GM12872 (cell line): ENCODE results near the gene SAMD7.

Experiments
- TF ChIP-seq, protein P1 (sequence below): IDR thresholded peaks from 3 replicates; pipeline ENCODE4 v1.5.1; 2011; ENCODE audit warnings: low read depth, mild to moderate bottlenecking, low read length, moderate library complexity; ENCODE audit not compliant: insufficient read depth

SAMD7 gene

DNA sequence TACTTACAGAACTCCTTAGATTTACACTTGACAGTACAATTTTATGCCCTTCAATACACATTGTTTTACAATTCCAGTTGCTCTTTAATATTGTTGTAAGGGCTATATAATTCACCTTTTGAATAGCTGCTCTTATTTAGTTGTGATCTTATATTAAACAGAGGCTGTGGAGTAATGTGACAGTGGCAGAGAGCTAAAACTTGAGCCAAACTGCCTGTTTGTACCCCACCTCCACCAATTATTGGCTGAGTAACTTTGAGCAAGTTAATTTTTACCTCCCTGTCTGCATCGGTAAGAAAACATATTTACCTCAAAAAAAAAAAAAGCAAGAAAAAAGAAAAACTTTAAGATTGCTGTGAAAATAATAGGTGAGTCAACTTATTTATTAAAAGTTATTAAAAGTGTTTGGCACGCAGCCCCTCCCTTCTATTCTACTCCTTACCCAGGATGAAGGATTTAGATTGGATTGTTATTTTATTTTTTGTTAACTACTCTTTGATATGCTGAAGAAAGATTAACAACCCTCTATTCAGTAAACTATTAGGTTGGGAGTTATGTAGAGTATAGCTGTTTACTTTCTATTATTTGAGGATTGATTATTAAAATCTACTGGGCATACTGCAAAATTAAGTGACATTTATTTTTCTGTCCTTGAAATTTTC is 57.0 kb downstream of the SAMD7 start:
- TF ChIP-seq, protein P1, sequence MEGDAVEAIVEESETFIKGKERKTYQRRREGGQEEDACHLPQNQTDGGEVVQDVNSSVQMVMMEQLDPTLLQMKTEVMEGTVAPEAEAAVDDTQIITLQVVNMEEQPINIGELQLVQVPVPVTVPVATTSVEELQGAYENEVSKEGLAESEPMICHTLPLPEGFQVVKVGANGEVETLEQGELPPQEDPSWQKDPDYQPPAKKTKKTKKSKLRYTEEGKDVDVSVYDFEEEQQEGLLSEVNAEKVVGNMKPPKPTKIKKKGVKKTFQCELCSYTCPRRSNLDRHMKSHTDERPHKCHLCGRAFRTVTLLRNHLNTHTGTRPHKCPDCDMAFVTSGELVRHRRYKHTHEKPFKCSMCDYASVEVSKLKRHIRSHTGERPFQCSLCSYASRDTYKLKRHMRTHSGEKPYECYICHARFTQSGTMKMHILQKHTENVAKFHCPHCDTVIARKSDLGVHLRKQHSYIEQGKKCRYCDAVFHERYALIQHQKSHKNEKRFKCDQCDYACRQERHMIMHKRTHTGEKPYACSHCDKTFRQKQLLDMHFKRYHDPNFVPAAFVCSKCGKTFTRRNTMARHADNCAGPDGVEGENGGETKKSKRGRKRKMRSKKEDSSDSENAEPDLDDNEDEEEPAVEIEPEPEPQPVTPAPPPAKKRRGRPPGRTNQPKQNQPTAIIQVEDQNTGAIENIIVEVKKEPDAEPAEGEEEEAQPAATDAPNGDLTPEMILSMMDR = no peak

DNA sequence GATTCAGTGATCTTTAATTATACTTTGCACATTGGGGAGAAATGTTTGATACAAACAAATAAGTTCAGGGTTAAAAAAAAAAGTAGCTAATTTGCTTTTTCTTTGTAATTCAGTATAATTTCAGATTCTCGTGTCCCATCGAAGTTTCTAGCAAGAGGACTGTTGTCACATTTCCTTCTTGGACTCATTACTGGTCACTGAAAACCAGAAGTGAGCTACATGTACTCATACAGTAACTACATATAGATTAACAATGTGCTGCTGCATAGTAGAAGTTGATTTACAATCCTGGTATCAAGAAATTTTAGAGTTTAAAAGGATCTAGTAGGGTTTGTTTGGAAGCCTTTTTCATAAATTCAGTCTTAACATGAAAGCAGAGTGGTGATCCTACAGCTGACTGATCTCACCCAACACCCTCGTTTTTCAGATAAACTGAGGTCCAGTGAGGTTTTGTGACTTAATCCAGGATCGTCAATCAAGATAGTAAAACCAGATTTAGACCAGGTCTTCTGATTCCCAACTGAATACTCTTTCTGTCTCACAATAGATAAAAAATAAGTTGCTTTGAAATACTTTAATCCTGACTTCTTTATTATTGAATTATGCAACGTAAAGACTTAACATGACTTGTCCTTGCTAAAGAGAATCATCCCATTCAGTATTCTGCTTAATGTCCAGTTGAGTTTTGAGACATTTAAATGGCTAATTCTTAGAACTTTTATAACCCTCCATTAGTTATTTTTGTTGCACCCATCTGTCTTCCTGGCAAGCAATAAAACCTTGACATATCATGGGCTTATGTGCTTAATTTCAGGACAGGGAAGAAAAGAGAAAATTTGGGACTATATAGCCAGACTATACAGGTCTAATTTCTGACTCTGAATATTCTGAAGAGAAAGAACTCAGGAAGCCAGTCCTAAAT is 58.1 kb downstream of the SAMD7 start:
- TF ChIP-seq, protein P1 = no peak

DNA sequence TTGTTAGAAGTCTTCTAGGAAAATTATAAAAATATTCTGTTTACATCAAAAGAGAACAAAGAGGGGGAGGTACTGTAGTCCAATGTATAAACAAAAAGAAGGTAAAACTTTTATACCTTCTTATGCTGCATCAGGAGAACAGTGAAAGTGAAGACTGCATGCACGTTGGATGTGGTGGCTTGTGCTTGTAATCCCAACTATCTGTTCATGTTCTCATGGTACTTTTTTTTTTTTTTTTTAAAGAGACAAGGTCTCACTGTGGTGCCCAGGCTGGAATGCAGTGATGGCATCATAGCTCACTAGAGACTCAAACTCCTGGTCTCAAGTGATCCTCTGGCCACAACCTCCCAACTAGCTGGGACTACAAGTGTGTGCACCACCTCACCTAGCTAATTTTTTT is 59.5 kb downstream of the SAMD7 start:
- TF ChIP-seq, protein P1 = no peak

DNA sequence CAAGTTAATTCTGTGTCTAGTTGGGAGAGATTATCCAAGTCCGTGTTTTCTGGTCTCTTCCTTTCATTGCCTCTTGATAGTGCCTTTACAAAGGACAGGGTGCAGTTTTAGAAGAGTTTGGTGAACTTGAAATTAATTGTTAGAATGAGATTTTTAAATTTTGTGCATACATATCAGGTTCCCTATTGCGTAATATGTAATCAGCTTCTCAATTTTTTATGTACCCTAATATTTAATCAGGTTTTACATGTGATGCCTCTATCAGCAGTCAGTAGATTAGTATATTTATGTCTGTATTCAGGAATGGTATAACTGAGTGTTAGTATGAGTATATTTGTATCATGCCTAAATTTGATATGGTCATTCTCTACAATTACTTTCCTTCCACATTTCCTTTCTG is 60.1 kb downstream of the SAMD7 start:
- TF ChIP-seq, protein P1 = no peak

DNA sequence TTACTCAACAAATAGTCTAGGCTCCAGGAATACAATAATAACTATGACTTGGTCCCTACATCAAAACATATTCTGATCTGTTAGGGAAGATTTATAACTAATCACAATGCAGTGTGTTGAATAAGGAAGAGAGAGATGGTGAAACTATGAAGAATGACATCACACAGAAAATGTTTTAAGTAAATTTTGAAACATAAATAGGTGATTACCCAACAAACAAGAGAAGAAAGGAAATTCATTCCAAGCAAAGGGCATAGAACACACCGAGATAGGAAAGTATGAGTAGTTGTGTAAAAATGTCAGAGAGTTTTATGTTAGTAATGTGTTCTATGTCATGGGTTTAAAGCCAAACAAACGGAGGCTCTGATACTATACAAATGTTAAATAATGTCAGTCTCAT is 68.7 kb downstream of the SAMD7 start:
- TF ChIP-seq, protein P1 = no peak

DNA sequence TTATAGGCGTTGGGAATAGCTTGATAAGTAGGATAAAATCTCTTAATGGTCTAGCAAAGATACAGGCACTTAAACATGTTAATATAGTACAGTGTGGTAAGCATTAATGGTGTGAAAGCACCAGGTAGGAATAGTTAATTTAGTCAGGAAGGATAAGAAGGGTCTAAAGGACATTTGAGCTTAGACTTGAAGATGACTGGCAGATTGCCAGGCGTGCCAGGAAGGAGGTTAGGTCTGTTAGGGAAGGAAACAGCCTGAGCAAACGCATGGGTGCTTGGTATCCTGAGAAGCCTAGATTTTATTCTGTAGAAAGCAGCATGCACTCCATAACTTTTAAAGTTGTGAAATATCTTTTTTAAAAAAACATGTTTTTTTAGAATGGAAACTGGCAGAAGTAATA is 72.9 kb downstream of the SAMD7 start:
- TF ChIP-seq, protein P1 = no peak
